ENCODE data around the gene RPS6KA5. TPM values are rescaled to one million over a fixed set of nuclear protein-coding genes. Genes with fewer than 3 reads are reported as not detected.

RPS6KA5 gene
- total RNA-seq, 4 donors from 2014 or later, result 8.2 to 13.6 (median 10.2) TPM

DNA sequence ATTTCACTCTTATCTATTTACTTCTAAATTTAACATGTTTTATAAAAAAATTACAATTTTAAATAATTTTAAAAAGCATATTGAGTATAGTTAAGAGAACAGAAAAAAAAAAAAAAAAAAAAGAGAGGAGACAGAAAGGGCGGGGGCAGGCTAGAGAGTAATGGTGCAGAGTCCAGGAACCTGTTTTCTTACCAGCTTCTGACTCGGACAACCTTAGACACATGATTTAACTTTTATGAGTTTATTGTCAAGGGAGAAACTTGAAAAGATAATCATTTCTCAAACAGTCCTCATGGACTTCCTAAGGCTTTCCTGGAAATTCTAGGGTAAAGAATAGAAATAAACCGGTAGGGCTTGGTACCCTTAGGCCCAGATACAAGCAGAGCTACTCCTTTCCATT lies 84.3 kb downstream of the RPS6KA5 start:
- no peak overlapping the region for H3K4me3 ChIP-seq (ENCODE audit: low read depth, poor library complexity, severe bottlenecking)
- TF ChIP-seq, protein P1, sequence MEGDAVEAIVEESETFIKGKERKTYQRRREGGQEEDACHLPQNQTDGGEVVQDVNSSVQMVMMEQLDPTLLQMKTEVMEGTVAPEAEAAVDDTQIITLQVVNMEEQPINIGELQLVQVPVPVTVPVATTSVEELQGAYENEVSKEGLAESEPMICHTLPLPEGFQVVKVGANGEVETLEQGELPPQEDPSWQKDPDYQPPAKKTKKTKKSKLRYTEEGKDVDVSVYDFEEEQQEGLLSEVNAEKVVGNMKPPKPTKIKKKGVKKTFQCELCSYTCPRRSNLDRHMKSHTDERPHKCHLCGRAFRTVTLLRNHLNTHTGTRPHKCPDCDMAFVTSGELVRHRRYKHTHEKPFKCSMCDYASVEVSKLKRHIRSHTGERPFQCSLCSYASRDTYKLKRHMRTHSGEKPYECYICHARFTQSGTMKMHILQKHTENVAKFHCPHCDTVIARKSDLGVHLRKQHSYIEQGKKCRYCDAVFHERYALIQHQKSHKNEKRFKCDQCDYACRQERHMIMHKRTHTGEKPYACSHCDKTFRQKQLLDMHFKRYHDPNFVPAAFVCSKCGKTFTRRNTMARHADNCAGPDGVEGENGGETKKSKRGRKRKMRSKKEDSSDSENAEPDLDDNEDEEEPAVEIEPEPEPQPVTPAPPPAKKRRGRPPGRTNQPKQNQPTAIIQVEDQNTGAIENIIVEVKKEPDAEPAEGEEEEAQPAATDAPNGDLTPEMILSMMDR (IDR thresholded peaks at IDR 0.05), result no peak
- no peak for TF ChIP-seq POLR2A (IDR thresholded peaks at IDR 0.05)
- 86 to 90% methylated on average over 3 of the region's 3 CpGs for WGBS, 2 donors
- DNase-seq (ENCODE audit: low spot score in 2 of 2), result no peak
- intact Hi-C loops (cut with DNase I; ENCODE audit: low total_unique reads), result no loop called here

DNA sequence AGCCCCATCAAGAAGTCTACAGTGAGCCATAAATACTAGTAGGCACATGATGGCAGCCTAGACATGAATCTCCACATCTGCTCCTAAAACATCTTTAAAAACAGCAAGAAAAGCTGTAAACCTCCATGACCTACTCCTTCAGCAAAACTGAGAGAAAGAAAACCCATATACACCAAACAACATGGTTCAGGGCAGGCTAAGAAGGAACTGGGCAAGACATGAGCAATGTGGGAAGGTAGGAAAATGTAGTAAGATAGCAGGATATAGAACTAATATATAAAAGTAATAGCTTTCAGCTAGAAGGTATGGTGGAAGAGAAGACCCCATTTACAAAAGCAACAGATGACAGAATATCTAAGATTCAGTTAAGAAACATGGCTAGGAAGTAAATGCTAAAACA lies 88.8 kb downstream of the RPS6KA5 start:
- H3K4me3 ChIP-seq (ENCODE audit: low read depth, poor library complexity, severe bottlenecking), result no peak overlapping the region
- TF ChIP-seq, protein P1 (IDR thresholded peaks at IDR 0.05), result no peak
- DNase-seq (ENCODE audit: low spot score in 2 of 2), result no peak
- intact Hi-C loops (cut with DNase I; ENCODE audit: low total_unique reads), result no loop called here

DNA sequence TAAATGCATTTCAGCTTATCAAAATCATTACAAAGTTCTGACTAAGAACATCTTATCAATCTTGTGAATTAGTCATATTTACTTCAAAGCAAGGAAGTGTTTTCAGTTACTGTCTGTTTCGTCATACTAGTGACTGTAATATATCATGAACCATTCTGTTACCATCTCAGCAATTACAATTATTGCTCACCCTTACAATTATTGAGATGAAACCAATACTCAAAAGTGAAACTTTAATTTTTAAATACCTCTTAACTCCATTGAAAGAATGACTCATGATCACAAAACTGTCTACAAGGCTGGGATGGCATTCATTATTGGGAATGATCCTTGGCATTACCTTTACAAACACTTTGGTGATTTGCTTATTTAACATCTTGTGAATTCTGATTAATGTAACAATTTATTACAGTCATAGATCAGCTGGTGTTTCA lies 90.3 kb downstream of the RPS6KA5 start:
- 64 to 77% methylated on average over 1 of the region's 1 CpG for WGBS, 2 donors
- intact Hi-C loops (cut with DNase I; ENCODE audit: low total_unique reads), result no loop called here
- DNase-seq (ENCODE audit: low spot score in 2 of 2), result no peak
- no peak for TF ChIP-seq POLR2A (IDR thresholded peaks at IDR 0.05)
- TF ChIP-seq, protein P1 (IDR thresholded peaks at IDR 0.05), result no peak
- H3K4me3 ChIP-seq (ENCODE audit: low read depth, poor library complexity, severe bottlenecking), result no peak overlapping the region

DNA sequence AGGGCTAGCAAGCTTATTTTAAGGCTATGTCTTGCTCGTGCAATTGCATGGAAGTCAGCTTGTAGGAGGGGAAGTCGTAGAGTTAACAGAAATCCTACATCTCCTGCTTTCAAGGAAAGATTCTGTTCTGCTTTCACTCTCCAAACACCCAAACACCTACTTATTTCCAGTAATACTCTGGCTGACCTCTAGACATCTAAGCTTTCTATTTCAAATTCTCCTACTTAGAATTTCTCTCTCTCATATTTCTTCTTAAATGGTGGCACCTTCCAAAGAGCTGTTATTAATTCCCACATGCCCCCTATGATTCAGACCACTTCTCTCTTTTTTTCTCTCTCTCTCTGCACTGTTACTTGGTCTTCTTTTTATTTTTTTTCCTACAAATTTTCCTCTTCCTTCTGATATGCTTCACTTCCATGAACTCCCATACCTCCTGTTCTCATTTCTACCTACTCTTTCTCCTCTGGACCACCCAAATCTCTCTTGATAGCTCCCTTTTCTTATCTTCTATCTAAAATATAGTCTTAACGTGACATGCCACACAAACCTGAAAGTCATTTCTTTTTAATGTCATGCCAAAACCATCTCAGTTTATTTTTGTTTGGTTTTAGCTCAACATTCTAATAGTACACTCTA lies 90.8 kb downstream of the RPS6KA5 start:
- no peak overlapping the region for H3K4me3 ChIP-seq (ENCODE audit: low read depth, poor library complexity, severe bottlenecking)
- TF ChIP-seq POLR2A (IDR thresholded peaks at IDR 0.05), result no peak
- TF ChIP-seq, protein P1 (IDR thresholded peaks at IDR 0.05), result no peak
- intact Hi-C loops (cut with DNase I; ENCODE audit: low total_unique reads), result no loop called here
- no peak for DNase-seq (ENCODE audit: low spot score in 2 of 2)
- WGBS, 2 donors, result 52 to 62% methylated on average over 3 of the region's 3 CpGs

DNA sequence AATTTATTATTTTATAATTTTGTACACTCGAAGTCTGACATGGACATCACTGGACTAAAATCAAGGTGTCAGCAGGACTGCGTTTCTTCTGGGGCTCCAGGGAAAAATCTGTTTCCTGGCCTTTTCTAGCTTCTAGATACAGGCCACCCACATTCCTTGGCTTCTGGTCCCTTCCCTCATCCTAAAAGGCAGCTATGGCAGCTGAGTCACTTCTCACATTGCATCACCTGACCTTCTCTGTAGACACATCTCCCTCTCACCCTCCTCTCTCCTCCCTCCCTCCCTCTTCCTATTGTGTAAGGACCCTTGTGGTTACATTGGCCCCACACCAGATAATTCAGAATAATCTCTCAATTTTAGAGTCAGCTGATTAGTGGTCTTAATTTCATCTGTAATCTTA lies 92.4 kb downstream of the RPS6KA5 start:
- DNase-seq (ENCODE audit: low spot score in 2 of 2), result no peak
- no peak overlapping the region for H3K4me3 ChIP-seq (ENCODE audit: low read depth, poor library complexity, severe bottlenecking)
- TF ChIP-seq, protein P1 (IDR thresholded peaks at IDR 0.05), result no peak
- TF ChIP-seq POLR2A (IDR thresholded peaks at IDR 0.05), result no peak
- intact Hi-C loops (cut with DNase I; ENCODE audit: low total_unique reads), result no loop called here
- 91 to 92% methylated on average over 2 of the region's 2 CpGs for WGBS, 2 donors

DNA sequence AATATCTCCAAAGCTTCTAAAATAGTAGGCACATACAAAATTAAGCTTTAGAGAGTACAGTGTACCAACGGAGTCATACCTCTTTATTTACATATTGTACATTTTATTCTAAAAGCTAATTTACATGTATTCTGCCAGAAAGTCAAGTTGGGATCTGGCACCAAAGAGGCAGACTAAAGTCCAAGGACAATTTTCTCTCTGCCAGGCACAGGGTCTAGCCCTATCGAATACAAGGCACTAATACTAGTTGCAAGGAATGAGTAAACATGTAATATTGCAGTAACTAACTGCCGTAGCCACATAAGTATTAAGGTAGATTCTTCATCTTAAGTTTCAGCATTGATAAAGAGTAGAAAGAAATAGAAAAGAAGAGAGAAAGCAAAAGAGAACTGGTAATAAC lies 93.9 kb downstream of the RPS6KA5 start:
- no peak overlapping the region for H3K4me3 ChIP-seq (ENCODE audit: low read depth, poor library complexity, severe bottlenecking)
- DNase-seq (ENCODE audit: low spot score in 2 of 2), result no peak
- WGBS, 2 donors, result 91 to 96% methylated on average over 3 of the region's 3 CpGs
- TF ChIP-seq, protein P1 (IDR thresholded peaks at IDR 0.05), result no peak
- no peak for TF ChIP-seq POLR2A (IDR thresholded peaks at IDR 0.05)
- intact Hi-C loops (cut with DNase I; ENCODE audit: low total_unique reads), result no loop called here
